HepG2 (cell line): ENCODE data around the gene WNT3A. TPM values are rescaled to one million over a fixed set of nuclear protein-coding genes. Genes with fewer than 3 reads are reported as not detected.

Source experiments
- ARNT ChIP-seq: fragments of 450-650 bp; IDR thresholded peaks from 2 replicates; pipeline ENCODE4 v1.6.1; 2017
- DNMT3B ChIP-seq: conservative IDR thresholded peaks from 2 replicates; pipeline ENCODE4 v1.6.1; 2016; ENCODE audit warnings: missing biosample characterization, control low read depth
- FOXJ3 ChIP-seq: sonication (generic); formaldehyde crosslinking; IDR thresholded peaks from 2 replicates; pipeline ENCODE4 v1.4.0; 2020; ENCODE audit warnings: missing genetic modification reagents, mild to moderate bottlenecking, borderline replicate concordance
- HMGXB3 ChIP-seq: sonication (generic); formaldehyde crosslinking; IDR thresholded peaks from 2 replicates; pipeline ENCODE4 v1.4.0; 2020; ENCODE audit warnings: missing genetic modification reagents, borderline replicate concordance
- ISL2 ChIP-seq: sonication (generic); formaldehyde crosslinking; IDR thresholded peaks from 2 replicates; pipeline ENCODE4 v1.5.0; 2020; ENCODE audit warnings: missing genetic modification reagents
- MTF2 ChIP-seq: sonication (generic); formaldehyde crosslinking; IDR thresholded peaks from 2 replicates; pipeline ENCODE4 v1.5.0; 2020; ENCODE audit warnings: missing genetic modification reagents, borderline replicate concordance
- REL ChIP-seq: sonication (generic); formaldehyde crosslinking; conservative IDR thresholded peaks from 2 replicates; pipeline ENCODE4 v1.8.0; 2022; ENCODE audit warnings: mild to moderate bottlenecking, missing genetic modification reagents, moderate library complexity
- SETDB1 ChIP-seq: sonication (generic); formaldehyde crosslinking; IDR thresholded peaks from 2 replicates; pipeline ENCODE4 v1.5.1; 2020; ENCODE audit warnings: missing genetic modification reagents, mild to moderate bottlenecking, borderline replicate concordance
- SRSF1 ChIP-seq: fragments of 200-400 bp; formaldehyde crosslinking; optimal IDR thresholded peaks from 2 replicates; pipeline ENCODE3; 2017; ENCODE audit warnings: mild to moderate bottlenecking, low read depth, low read length, moderate library complexity
- U2AF1 ChIP-seq: fragments of 200-400 bp; formaldehyde crosslinking; optimal IDR thresholded peaks from 2 replicates; pipeline ENCODE3; 2017; ENCODE audit warnings: mild to moderate bottlenecking, low read depth, low read length
- WIZ ChIP-seq: sonication (generic); formaldehyde crosslinking; IDR thresholded peaks from 2 replicates; pipeline ENCODE4 v1.5.1; 2020; ENCODE audit warnings: mild to moderate bottlenecking, missing genetic modification reagents
- ZBTB42 ChIP-seq: sonication (generic); formaldehyde crosslinking; IDR thresholded peaks from 2 replicates; pipeline ENCODE4 v1.5.0; 2020; ENCODE audit warnings: mild to moderate bottlenecking, missing genetic modification reagents
- ZNF10 ChIP-seq: sonication (generic); formaldehyde crosslinking; IDR thresholded peaks from 2 replicates; pipeline ENCODE4 v1.4.0; 2020; ENCODE audit warnings: mild to moderate bottlenecking, low read depth, missing genetic modification reagents, borderline replicate concordance
- ZNF24 ChIP-seq: fragments of 450-650 bp; IDR thresholded peaks from 2 replicates; pipeline ENCODE4 v1.6.1; 2017; ENCODE audit warnings: antibody characterized with exemption, mild to moderate bottlenecking
- ZNF251 ChIP-seq: sonication (generic); formaldehyde crosslinking; IDR thresholded peaks from 2 replicates; pipeline ENCODE4 v1.9.0; 2021; ENCODE audit warnings: mild to moderate bottlenecking, missing genetic modification reagents
- ZNF33B ChIP-seq: sonication (generic); formaldehyde crosslinking; IDR thresholded peaks from 2 replicates; pipeline ENCODE4 v1.5.1; 2020; ENCODE audit warnings: mild to moderate bottlenecking, missing genetic modification reagents
- ZNF747 ChIP-seq: sonication (generic); formaldehyde crosslinking; IDR thresholded peaks from 2 replicates; pipeline ENCODE4 v1.8.1; 2023; ENCODE audit warnings: missing genetic modification reagents, mild to moderate bottlenecking, borderline replicate concordance
- ZNF775 ChIP-seq: sonication (generic); formaldehyde crosslinking; IDR thresholded peaks from 2 replicates; pipeline ENCODE4 v1.4.0; 2020; ENCODE audit warnings: missing genetic modification reagents, mild to moderate bottlenecking, moderate library complexity, borderline replicate concordance
- polyA plus RNA-seq, 8 experiments: library from polyadenylated mRNA; depleted of rRNA in 3 of 8; stranded (reverse) in 7 of 8; unstranded in 1 of 8; fragments of >200 nt; fragmentation: Illumina TruSeq in 4 of 8; extraction: Trizol in 4 of 8; gene quantifications; 2 replicates each; pipeline versions ENCODE4 v1.2.1 to v1.2.3, GENCODE V29; 2011 to 2016; ENCODE audit warnings: low read depth in 4 of 8, missing spikeins in 1 of 8, mixed read lengths in 1 of 8; ENCODE audit not compliant: insufficient read depth in 1 of 8
- total RNA-seq, 5 experiments: library from RNA; depleted of rRNA; stranded (reverse); fragments of >200 nt; fragmentation: Illumina TruSeq; extraction: Trizol; gene quantifications; 2 replicates each; pipeline ENCODE4 v1.2.3, GENCODE V29; 2016; ENCODE audit warnings: low read depth in 1 of 5
- TF ChIP-seq, protein P1 (sequence below): sonication (generic); formaldehyde crosslinking; IDR thresholded peaks from 2 replicates; pipeline ENCODE4 v1.5.0; 2020; ENCODE audit warnings: missing genetic modification reagents
- TF ChIP-seq, protein P2 (sequence below), 2 experiments: sonication (generic) in 1 of 2; formaldehyde crosslinking in 1 of 2; IDR thresholded peaks; 2 replicates each; pipeline versions ENCODE4 v1.4.0 to v1.6.1; 2016 to 2020; ENCODE audit warnings: borderline replicate concordance in 1 of 2, low read depth in 1 of 2, mild to moderate bottlenecking in 1 of 2, missing genetic modification reagents in 1 of 2

The WNT3A gene
- total and polyA plus RNA-seq, 2 of the 13 experiments (the other 11 are each of a cell fraction or from before 2014, with no cell fraction given), result not detected

- TF ChIP-seq, protein P1, sequence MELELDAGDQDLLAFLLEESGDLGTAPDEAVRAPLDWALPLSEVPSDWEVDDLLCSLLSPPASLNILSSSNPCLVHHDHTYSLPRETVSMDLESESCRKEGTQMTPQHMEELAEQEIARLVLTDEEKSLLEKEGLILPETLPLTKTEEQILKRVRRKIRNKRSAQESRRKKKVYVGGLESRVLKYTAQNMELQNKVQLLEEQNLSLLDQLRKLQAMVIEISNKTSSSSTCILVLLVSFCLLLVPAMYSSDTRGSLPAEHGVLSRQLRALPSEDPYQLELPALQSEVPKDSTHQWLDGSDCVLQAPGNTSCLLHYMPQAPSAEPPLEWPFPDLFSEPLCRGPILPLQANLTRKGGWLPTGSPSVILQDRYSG (CRISPR knock-in tag), result no peak
- TF ChIP-seq ARNT, result no peak
- TF ChIP-seq ISL2, result no peak; the same call in none of the 2 replicates
- no peak for TF ChIP-seq ZNF10 (CRISPR knock-in tag)
- TF ChIP-seq DNMT3B, result no peak
- TF ChIP-seq REL (CRISPR knock-in tag), result no peak
- no peak for TF ChIP-seq ZNF24
- TF ChIP-seq ZNF775 (CRISPR knock-in tag), result no peak
- TF ChIP-seq HMGXB3, result no peak
- no peak for TF ChIP-seq SRSF1
- TF ChIP-seq FOXJ3 (CRISPR knock-in tag), result no peak
- no peak for TF ChIP-seq SETDB1 (CRISPR knock-in tag)
- no peak for TF ChIP-seq U2AF1
- TF ChIP-seq ZNF747 (CRISPR knock-in tag), result no peak
- TF ChIP-seq ZNF251 (CRISPR knock-in tag), result no peak
- no peak for TF ChIP-seq ZBTB42
- TF ChIP-seq WIZ (CRISPR knock-in tag), result no peak
- no peak for TF ChIP-seq MTF2
- TF ChIP-seq ZNF33B (CRISPR knock-in tag), result no peak
- TF ChIP-seq, protein P2, sequence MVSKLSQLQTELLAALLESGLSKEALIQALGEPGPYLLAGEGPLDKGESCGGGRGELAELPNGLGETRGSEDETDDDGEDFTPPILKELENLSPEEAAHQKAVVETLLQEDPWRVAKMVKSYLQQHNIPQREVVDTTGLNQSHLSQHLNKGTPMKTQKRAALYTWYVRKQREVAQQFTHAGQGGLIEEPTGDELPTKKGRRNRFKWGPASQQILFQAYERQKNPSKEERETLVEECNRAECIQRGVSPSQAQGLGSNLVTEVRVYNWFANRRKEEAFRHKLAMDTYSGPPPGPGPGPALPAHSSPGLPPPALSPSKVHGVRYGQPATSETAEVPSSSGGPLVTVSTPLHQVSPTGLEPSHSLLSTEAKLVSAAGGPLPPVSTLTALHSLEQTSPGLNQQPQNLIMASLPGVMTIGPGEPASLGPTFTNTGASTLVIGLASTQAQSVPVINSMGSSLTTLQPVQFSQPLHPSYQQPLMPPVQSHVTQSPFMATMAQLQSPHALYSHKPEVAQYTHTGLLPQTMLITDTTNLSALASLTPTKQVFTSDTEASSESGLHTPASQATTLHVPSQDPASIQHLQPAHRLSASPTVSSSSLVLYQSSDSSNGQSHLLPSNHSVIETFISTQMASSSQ (IDR thresholded peaks at IDR 0.05; ENCODE audit: low read depth), result peak; percentile 61
- TF ChIP-seq, protein P2 (CRISPR knock-in tag; IDR thresholded peaks at IDR 0.05; ENCODE audit: borderline replicate concordance), result 0 out of 2 replicates have a peak, but pooled peaks have one; percentile 26
These were observed 76.4 kb downstream of the WNT3A start (continued) for GRCh38 chr1:228082918-228083870.
